CD4-positive, alpha-beta T cell treated with Interferon alpha-2 for 1 hour (primary cell): ENCODE data around the gene PIP5KL1.

Experiments
- DNase-seq, 2 donors: peaks; one replicate each; pipeline ENCODE4 v3.0.0-alpha.2; 2020 to 2022

Gene PIP5KL1

DNA sequence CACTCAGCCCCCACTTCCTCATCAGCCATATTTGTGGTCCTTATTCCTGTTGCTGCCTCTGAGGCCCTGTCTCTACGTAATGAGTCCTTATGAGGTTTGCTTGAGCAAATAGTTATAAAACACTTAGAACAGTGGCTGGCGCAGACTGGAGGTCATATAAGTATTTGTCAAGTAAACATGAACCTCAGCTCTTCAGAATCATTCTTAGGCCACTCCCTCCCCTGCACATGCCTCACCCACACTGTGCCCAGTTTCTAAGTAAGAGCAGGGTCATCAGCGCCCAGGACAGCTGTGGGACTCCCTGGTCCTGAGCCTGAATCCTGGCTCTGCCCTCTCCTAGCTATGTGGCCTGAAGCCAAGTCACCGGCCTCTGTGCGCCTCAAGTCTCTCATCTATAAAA lies 17.7 kb downstream of the PIP5KL1 start:
- no peak for DNase-seq

DNA sequence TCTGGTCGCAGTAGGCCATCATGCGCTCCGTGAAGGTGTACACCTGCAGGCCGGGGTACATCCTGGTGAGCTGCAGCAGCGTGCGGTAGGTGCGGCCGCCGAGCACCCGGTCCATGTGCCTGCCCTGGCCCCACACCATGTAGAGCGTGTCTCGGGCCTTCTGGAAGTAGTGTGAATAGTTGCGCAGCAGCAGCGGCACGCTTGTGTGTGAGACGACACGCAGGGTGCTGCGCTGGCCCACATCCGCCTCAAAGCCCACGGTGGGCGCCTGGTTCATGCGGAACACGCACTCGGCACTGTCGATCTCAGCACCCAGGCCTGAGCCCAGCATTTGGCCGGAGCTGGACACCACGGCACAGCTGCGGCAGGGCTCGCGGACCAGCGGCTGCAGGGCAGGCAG lies 18.3 kb downstream of the PIP5KL1 start:
- no peak for DNase-seq

DNA sequence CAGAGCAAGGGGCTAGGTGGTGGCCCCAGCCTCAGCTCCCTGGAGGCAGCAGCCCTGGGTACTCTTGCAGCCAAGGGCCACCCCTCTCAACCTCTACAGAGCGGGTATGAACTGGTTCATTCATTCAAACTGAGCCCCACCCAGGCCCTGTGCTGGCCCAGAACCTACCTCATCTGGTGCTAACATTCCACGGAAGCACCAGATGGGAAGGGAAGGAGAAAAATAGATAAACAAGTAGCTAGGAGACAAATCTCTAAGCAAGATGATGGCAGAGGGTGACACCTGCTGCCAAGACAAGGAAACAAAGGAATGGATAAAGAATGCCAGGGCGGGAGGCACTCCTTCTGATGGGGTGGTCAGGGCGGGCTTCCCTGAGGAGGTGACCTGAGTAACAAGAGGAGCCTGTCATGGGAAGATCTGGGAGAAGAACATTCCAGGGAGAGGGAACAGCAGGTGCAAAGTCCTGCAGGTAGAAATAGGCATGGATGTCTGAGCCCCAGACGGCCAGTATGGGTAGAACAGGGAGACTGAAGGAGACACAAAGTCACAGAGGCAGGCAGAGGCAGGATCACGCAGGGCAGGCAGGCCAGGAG lies 19.9 kb downstream of the PIP5KL1 start:
- DNase-seq = peak in 1 of 2 donors; percentile 45

DNA sequence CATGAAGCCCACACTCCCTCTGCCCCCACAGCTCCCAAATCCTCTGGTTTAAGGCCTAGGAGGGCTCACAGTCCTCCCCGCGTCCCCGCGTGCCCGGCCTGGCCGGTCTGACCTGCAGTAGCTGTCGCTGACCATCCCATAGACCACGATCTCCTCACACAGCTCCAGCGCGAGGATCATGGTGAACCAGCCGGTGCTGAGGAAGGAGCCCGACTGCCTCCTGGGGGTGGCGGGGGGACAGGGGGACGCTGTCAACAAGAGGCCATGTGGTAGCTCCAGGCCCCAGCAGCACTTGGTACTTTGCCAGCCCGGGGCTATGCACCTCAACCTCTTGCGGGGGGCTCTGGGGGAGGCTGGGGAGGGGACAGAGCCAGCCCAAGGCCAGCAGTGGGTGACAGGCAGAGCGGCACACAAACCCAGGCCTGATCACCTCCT lies 20.7 kb downstream of the PIP5KL1 start:
- no peak for DNase-seq

DNA sequence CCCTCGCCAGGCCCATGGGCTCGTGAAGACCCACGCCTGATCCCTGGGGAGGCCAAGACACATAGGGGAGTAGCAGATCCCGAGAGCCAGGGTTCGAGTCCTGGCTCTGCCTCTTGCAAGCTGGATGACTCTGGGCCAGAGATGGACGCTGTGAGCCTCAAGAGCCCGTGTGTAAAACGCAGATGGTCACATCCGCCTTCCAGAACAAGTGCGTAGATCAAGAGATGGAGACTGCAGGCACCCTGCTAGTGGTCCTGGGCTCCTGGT lies 22.0 kb downstream of the PIP5KL1 start:
- DNase-seq = no peak

DNA sequence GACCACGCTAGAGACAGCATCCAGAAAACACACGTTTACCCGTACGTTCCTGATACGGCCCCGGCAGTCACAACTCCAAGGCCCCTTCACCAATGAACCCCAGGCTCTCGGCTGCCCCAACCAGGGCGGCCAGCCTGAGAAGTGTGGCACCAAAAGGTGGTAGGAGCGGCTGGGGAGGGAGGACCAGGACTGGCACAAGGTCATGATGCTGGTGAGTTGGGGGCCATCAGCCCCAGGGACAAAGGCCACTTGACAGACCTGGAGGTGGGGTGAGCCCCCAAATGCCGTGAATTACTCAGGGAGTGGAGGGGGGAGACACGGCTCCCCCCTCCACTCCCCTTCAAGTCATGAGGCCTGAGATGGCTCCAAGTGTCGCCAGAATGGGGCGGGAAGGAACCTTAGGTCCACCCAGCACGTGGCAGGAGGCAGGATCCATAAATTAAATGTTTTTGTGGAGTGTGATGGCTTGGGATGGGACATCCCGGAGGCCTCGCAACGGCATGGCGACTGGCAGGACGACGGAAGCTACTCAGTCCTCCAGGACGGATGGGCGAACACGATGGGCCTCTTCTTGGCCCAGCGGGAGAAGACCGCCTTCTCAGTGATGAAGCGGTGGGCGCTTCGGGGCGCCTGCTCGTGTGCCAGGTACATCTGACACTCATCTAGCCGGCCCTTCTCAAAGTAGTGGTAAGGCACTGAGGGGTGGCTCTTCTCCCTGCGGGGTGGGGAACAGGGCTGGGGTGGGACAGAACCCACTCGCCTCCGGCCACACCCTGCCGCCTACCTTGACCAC lies 22.5 kb downstream of the PIP5KL1 start:
- no peak for DNase-seq

DNA sequence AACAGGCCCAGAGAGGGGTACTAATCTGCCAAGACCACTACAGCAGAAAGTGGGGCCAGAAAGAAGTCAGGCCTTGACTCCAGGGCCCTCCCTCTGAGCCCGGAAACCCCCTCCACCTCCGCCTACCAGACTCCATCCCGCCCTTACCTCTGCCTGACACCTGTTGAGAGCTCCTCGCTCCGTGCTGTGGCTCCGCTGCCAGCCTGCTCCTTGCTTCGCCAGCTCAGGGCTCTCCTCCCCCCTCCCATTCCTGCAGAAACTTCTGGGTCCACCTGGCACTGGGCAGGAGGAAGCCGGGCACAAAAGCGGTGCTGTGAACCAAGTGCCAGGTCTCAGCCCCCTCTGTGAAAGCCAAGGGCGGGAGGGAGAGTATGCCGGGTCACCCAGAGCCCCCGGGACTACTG lies 24.8 kb downstream of the PIP5KL1 start:
- peak; percentile 74 to 78 for DNase-seq

DNA sequence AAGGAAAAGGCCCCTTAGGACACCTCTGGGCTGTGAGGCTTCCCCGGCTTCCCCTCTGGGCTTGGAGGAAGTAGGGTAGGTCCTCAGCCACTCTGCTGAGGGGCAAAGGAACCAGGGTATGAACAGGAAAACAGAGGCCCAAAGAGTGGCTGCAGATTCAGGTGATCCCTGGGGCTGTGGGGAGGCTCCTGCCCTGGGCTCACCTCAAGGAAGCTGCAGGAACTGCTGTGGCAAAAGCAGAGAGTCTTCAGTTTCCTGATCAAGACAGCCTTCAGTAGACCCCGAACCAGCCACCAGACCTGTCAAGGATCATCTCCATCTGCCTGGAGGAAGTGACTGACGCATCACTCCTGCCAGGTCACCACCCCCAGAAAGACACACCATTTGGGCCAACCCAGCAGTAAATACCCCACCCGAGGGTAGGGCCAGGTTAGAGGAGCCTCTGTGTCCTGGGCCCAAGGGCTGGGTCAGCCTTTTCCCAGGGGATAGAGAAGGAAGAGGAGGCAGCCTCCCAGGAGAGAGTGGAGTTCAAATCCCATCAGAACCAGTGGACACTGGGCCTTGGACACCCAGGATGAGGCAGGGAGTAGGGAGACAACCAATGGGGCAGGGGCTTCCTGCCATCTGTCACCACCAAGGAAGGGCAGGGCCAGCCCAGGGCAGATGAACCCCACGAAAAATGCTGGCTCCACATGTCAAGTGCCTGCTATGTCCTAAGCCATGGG lies 25.4 kb downstream of the PIP5KL1 start:
- peak; percentile 68 to 71 for DNase-seq

DNA sequence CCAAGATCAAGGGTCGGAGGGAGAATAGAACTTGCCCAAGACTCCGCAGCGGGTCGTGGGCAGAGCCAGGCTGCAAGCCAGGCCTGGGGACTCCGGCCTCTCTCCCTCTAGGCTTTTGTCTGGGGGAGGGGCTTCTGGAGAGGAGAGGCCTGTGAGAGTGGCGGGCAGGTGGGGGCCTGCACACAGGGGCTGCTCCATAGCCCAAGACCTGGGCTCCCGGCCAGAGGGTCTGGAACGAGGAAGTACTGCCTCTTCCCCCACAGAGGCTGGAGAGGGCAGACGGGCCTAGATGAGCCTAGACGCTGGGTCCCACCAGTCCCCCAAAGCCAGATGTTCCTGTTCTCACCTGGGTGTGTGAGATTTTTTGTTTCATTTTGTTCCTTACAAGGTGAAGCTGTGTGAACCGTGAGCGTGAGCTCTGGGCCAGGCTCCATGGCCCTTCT lies 26.0 kb downstream of the PIP5KL1 start:
- DNase-seq = no peak

DNA sequence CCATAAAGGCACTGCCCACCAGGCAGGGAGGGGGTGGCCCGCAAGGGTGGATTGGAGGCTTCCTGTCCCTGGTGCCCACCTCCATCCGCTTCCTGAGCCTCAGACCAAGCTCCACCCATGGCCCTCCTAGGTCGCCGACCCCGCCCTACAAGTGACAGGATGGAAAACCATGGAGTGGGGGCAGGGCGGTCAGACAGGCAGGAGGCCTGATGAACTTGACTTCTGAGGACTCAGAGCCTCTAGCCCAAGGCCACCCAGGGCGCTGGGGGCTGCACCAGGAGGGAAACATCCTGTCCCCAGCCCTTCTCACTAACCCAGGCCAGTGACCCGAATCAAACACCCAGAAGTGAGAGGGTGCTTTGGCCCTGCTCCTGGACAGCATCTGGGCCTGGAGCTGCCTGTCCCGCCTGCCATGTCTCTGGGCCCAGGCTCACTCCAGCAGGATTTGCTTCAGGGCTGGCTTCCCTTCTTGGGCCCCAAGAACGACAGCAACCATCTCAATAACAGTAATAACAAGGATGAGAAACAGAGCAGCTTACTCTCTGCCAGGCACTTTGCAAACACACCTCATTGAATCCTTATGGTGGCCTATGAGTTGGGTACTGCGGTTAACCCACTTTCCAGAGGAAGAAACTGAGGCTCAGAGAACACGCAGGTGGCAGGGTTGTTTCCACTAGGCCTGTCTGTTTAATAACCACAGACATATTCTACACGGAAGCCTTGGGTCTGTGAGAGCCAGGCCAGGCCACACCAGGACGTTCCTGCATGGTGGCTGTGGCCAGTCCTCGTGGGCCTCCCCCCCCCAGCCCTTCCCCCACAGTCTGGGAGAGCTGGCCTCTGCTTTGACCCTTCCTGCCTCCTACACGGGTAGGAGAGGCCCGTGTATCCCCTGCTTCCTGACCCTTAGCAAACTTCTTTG lies 26.8 kb downstream of the PIP5KL1 start:
- peak; percentile 58 to 75 for DNase-seq

DNA sequence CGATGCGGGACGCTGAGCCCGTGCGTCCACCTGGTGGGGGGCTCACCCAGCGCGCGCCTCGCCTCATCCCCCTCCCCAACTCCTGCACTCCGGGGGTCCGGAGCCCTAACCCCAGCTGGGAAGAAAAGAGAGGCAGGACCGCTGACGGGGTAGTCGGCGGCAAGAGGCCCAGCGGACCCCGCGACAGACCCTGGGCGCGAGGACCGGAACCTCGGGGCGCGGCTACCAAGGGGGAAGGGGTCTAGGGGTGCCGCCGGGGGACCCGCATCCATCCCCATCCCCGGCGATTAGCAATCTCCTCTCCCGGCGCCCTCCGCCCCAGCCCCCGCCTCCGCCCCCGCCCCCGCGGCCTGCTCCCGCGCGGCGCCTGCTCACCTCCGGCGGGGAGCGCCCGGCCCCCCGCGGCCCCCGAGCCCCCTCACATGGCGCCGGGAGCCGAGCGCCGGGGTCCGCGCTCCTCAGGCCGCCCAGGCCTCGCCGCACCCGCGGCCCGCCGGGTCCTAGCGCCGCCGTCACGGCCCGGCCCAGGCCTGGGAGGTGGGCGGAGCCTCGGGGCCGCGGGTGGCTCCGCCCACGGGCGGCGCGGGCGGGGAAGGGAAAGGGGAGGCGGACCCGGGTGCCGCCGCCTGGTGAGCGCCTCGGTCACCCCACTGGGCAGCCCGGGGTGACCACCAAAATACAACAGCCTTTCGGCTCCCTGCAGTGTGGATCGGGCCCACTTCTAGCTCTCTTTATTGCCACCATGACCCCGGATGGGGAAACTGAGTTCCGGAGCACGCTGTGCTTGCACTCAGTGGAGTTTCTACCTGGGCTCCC lies 31.2 kb downstream of the PIP5KL1 start, which contains the start of gene ST6GALNAC6:
ST6GALNAC6 (minus strand) TSS at position 476 of the 816 bp plus-strand sequence. CDS start 1,622 bp downstream, outside the sequence.
- DNase-seq = peak; percentile 64 to 79

DNA sequence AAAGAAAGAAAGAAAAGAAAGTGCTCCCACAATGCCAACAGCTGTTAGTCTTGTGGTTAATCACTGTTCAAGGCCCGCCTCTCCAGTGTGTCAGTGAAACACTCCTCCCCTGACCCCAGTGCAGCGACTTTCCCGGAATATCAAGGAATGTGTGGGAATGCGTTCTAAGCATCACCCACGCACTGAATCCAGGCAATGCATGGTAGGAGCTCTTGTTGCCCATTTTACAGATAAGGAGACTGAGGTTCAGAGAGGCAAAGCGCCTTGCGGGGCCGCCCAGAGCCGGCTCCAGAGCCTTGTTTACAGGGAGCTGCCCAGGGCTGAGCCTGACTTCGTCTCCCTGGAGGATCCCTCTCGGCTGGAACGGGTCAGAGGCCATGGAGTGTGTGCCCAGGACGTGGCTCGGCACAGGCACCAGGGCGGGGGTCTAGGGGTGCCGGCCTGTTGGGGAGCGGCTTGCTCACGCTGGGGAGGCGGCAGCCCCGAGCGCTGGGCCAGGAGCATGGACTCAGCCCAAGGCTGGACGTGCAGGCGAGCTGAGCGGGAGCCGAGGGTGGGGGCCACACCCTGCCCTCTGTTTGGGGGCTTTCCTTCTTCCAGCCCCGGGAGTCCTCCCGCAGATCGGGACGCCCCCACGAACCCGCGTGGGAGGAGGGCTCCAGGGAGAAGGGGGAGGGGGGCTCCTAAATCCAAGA lies 32.0 kb downstream of the PIP5KL1 start:
- peak in 1 of 2 donors; percentile 16 for DNase-seq

DNA sequence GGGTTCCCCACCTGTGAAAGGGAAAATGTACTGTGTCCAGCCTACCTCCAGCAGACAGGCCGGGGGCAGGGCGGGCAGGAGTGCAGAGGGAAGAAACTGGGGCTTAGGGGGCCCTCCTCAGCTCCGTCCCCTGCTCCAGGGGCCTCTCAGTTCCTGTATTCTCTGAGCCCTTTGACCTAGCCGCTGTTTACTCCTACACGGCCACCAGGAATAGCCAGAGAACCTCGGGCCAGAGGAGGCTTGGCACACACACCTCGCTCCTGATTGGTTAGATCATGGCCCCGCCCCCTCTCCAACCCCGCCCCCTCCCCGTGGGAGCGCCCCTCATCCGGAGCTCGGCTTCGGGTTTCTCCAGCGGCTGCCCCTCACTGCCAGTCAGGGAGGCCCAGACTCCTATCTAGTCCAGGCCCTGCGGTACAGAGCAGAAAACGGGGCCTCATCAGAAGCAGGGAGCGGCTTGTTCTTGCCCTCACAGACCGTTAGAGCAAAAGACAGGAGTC lies 33.3 kb downstream of the PIP5KL1 start:
- DNase-seq = peak; percentile 33 to 36

DNA sequence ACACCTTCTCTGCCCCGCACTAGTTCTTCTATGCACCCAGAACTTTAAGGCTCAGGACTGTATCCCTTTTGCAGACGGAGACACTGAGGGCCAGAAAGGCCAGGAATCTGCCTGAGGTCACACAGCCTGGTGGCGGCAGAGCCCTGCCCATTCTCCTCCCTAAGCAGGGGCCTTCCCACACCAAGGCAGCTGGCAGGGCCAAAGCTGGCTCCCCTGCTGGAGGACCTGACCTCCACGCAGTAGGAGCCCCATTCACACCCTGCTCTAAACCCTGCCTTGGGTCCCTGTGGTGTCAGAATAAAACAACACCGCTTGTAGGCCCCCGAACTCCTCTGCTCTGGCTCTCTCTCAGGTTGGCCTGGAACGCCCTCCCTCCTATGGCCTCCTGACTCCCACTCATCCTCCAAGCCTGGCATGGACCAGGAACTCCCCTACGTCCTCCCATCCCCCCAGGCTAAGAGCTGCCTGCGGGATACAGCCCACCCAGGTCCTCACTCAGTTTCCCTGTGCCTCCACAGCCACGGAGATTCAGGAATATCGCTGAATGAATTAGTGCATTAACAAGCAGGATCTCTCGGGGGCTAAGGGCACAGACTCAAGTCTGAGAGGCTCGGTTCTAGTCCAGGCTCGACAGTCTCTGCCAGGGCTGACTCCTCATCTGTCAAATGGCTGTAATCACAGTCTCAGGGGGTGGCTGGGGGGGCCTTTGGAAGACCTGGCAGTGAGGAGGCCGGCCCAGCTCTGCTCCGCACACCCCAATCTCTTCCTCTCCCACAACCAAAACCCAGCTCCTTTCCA lies 34.0 kb downstream of the PIP5KL1 start:
- no peak for DNase-seq

DNA sequence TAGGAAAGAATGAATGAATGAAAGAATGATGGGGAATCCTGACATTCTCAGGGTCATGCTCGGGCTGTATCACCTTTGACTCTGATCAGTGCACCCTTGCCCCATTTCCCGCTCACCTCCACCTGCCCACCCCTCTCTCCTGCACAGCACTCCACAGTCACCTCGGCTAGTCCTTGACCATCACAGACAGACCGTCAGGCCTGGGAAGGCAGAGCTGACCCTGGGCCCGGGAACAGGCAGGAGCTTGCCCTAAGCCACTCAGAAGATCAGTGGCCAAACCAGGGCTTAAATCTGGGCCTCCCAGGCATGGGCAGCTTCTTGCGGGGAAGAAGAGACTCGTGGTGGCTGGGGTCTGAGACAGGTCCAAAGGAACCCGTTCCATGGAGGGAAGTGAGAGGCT lies 34.8 kb downstream of the PIP5KL1 start:
- DNase-seq = no peak

DNA sequence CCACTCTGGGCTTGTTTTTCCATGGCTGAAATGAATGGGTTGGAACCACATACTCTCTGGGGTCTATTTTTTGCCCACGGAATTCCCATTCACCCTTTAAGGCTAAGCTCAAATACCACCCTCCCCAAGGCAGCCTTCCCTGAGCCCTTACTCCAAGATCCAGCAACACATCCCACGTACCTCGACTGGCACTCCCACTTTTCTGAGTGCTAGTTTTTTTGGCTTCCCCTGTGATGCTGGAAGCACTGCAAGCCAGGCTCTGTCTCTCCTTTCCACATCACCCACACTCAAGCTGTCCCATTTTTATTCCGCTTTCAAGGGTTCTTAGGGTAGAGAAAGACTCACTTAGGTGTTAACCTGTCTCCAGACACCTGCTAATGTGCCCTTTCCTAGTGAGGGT lies 37.2 kb downstream of the PIP5KL1 start:
- no peak for DNase-seq

DNA sequence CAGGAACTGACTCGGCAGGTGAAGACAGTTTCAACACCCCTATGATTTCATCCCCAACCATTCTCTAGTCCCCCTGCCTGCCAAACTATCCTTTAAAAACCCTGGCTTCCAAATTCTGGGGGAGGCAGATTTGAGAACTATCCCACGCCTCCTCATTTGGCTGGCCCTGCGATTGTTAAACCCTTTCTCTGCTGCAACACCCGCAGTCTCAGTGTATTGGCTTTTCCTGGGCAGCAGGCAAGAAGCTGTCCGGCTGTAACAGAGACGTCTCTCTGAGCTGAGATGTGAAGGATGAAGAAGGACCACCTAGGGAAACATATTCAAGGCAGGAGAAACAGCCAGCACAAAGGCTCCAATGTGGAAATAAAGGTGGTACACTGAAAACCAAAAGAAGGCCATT lies 37.7 kb downstream of the PIP5KL1 start:
- DNase-seq = no peak

DNA sequence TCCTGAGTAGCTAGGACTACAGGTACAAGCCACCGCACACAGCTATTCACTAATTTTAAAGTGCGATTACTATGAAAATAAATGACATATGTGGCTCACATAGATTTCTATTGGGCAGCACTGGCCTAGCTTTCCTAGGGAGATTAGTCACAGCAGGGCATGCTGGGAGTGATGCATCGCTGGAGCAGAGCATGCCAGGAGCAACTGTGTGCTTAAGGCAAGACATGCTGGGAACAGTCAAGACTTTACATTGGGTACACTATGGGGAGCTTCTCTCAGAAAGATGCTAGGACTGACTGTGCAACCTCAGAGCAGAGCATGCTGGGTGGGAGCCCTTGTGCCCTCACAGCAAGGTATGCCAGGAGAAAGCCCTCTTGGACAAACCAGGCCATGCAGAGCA lies 40.5 kb downstream of the PIP5KL1 start:
- DNase-seq = no peak

DNA sequence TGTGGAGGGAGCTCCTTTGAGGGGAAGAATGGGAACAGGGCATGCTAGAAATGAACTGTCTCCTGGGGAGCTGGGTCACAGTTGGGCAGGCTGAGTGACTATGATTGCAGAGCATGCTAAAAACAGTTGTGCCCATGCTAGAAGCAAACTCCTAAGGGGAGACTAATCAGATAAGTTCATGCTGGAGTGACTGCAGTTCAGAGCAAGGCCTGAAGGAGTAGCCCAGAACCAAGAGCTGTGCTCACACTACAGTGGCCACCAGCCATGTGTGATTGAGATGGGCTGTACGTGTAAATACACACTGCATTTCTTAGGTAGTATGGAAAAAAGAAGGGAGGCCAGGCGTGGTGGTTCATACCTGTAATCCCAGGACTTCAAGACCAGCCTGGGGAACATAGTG lies 42.8 kb downstream of the PIP5KL1 start:
- no peak for DNase-seq

DNA sequence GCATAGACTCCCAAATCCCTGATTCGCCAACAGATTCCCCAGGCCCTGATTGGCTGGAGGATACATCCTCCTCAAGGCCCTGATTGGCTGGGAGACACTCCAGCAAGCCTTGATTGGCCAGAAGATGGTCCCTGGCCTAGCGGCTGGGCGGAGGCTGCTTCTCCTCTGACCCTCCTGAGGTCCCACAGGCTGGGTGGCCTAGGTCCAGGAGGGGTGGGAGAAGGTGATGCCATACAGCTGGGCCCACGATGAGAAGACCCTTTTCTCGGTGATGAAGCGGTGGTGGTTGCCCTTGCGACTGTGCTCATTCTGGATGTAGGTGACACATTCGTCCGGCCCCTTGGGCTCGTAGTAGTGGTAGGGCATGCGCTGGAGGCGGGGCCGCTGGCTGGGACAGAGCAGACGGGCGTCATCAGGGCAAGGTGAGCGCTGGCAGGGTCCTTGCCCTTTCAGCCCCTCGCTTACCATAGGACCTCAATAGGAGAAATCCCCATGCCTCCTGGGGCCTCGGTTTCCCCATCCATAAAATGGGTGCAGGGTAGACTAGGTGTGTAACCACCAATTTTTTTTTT lies 44.1 kb downstream of the PIP5KL1 start:
- DNase-seq = no peak
